ENCODE data around the gene STIM2. TPM values are rescaled to one million over a fixed set of nuclear protein-coding genes. Genes with fewer than 3 reads are reported as not detected.

The STIM2 gene
- total and polyA plus RNA-seq, 2 donors (not counting 1 experiment from before 2014, with no cell fraction given) = 48.6 to 96.0 TPM

DNA sequence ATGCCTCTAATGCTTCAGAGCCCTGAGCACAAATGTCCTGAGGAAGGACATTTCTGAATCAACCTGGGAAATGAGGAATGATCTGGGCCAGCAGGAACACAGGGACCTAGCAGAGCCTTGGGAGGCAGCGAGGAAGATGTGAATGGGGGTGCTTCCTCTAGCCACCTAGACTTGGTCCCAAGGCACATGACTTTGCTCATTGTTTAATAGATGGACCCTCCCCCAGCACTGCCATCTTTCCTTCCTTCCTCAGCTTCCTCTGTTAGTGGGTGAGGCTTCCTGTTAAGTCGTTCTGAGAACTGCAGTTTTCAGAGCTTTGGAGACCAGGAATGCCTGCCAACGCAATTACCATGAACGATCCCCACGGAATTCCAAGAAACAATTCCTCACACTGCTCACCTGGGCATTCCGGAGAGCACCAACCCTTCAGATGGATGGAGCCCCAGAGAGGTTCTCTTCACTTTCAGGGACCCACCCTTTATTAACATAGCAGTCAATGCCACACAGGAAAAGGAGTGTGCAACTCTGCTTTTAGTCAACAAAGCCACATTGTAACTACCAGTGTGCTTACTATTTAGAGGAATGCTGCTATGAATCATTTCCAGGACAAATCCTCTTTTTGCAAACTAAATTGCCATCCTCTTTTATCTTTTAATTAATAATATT, 48.5 kb upstream of the STIM2 start:
- Histone ChIP-seq H3K27me3 (replicated peaks in 1 of 4; ENCODE audit: control extremely low read depth in 1 of 4, control insufficient read depth in 3 of 4, insufficient read depth in 4 of 4, low read length in 3 of 4) (peaks cover 0 to 82% (median 35%) of the 10 kb centered on the region in 4 experiments), H3K4me2 (replicated peaks; ENCODE audit: low read depth, low read length, poor library complexity, severe bottlenecking) (peak overlapping the region; percentile 22), H2AFZ (ENCODE audit: insufficient read depth, low read depth, low read length, poor library complexity, severe bottlenecking) (no peak overlapping the region), H3K36me3 (replicated peaks in 1 of 2; ENCODE audit: control extremely low read depth in 1 of 2, control insufficient read depth in 1 of 2, extremely low read depth in 1 of 2, insufficient read depth in 2 of 2, low read length in 1 of 2) (no peaks in the 10 kb centered on the region), H3K4me1 (ENCODE audit: control insufficient read depth in 2 of 2, insufficient read depth in 2 of 2, low read length in 2 of 2) (peaks cover 34 to 49% of the 10 kb centered on the region in 2 donors), H3K27ac (ENCODE audit: low read length in 2 of 2) (no peak overlapping the region), H4K20me1 (ENCODE audit: control insufficient read depth, insufficient read depth, low read length, poor library complexity, severe bottlenecking) (no peaks in the 10 kb centered on the region), H3K4me3 (ENCODE audit: control extremely low read depth in 1 of 5, extremely low read depth in 1 of 5, insufficient read depth in 1 of 5, low read depth in 2 of 5, low read length in 4 of 5) (peak overlapping the region in 1 of 5 experiments; percentile 1), H3K79me2 (ENCODE audit: control insufficient read depth, insufficient read depth, low read length) (no peaks in the 10 kb centered on the region), H3K9ac (ENCODE audit: low read length) (no peak overlapping the region), H3K9me3 (ENCODE audit: control extremely low read depth in 1 of 3, control insufficient read depth in 2 of 3, insufficient read depth in 1 of 3, low read length in 2 of 3) (peaks cover 0 to 10% (median 0%) of the 10 kb centered on the region in 3 donors)
- peaks cover 48% of the 10 kb centered on the region for H3K4me1 Mint-ChIP-seq
- WGBS (ENCODE audit: insufficient coverage) = 50% methylated on average over 4 of the region's 6 CpGs
- POLR2A ChIA-PET = no interaction called here
- no peak for TF ChIP-seq EZH2 (IDR thresholded peaks at IDR 0.05; ENCODE audit: borderline replicate concordance, insufficient read depth, low read depth, low read length, poor library complexity, severe bottlenecking)
- TF ChIP-seq, protein P1, sequence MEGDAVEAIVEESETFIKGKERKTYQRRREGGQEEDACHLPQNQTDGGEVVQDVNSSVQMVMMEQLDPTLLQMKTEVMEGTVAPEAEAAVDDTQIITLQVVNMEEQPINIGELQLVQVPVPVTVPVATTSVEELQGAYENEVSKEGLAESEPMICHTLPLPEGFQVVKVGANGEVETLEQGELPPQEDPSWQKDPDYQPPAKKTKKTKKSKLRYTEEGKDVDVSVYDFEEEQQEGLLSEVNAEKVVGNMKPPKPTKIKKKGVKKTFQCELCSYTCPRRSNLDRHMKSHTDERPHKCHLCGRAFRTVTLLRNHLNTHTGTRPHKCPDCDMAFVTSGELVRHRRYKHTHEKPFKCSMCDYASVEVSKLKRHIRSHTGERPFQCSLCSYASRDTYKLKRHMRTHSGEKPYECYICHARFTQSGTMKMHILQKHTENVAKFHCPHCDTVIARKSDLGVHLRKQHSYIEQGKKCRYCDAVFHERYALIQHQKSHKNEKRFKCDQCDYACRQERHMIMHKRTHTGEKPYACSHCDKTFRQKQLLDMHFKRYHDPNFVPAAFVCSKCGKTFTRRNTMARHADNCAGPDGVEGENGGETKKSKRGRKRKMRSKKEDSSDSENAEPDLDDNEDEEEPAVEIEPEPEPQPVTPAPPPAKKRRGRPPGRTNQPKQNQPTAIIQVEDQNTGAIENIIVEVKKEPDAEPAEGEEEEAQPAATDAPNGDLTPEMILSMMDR (IDR thresholded peaks at IDR 0.05) = no peak
- DNase-seq (no peak), ATAC-seq (ENCODE audit: low read depth) (no peak)
- CTCF ChIA-PET = no interaction called here
- peaks cover 59% of the 10 kb centered on the region for H3K27me3 Mint-ChIP-seq
- H3K4me3 Mint-ChIP-seq = peak overlapping the region; percentile 57
- no peaks in the 10 kb centered on the region for H3K9me3 Mint-ChIP-seq (ENCODE audit: insufficient read depth)
- H3K27ac Mint-ChIP-seq = no peak overlapping the region
- intact Hi-C loops (cut with micrococcal nuclease) = no loop called here

DNA sequence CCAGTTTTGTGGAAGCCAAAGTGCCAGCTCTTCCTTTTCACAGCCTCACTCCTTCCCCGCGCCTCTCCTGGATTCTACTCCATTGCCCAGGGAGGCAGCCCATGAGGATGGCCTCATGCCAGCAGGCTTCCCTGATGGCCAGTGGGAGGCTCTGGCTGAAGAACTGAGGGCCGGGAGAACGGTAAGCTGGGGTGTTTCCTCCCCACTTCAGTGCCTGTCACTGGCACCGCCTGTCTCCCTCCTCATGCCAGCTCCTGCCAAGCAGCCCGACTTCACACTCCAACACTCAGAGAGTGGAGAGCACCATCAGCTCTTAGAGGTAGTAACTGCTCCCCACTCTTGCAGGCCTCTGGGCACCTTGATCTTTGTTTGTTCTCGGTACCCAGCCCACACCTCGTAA, 46.9 kb upstream of the STIM2 start:
- H3K9ac ChIP-seq (ENCODE audit: low read length) = no peak overlapping the region

More for the DNA sequence above, 46.9 kb upstream of the STIM2 start:
- ChIA-PET CTCF (interaction anchor here (0.7 to 1.3 kb wide), 2 partner anchors 10 to 27 kb away, joined by 3 to 4 read pairs; no protein-coding TSS in a partner anchor), POLR2A (no interaction called here)
- peaks cover 44% of the 10 kb centered on the region for H3K4me1 Mint-ChIP-seq
- no peak for ATAC-seq (ENCODE audit: low read depth)
- H3K27me3 Mint-ChIP-seq = peaks cover 65% of the 10 kb centered on the region
- Histone ChIP-seq H3K4me2 (replicated peaks; ENCODE audit: low read depth, low read length, poor library complexity, severe bottlenecking) (no peak overlapping the region), H3K27ac (ENCODE audit: low read length in 2 of 2) (no peak overlapping the region), H4K20me1 (ENCODE audit: control insufficient read depth, insufficient read depth, low read length, poor library complexity, severe bottlenecking) (no peaks in the 10 kb centered on the region), H3K9me3 (ENCODE audit: control extremely low read depth in 1 of 3, control insufficient read depth in 2 of 3, insufficient read depth in 1 of 3, low read length in 2 of 3) (peaks cover 0 to 10% (median 0%) of the 10 kb centered on the region in 3 donors), H3K27me3 (replicated peaks in 1 of 4; ENCODE audit: control extremely low read depth in 1 of 4, control insufficient read depth in 3 of 4, insufficient read depth in 4 of 4, low read length in 3 of 4) (peaks cover 0 to 86% (median 40%) of the 10 kb centered on the region in 4 experiments), H3K4me3 (ENCODE audit: control extremely low read depth in 1 of 5, extremely low read depth in 1 of 5, insufficient read depth in 1 of 5, low read depth in 2 of 5, low read length in 4 of 5) (no peak overlapping the region), H3K4me1 (ENCODE audit: control insufficient read depth in 2 of 2, insufficient read depth in 2 of 2, low read length in 2 of 2) (peaks cover 27 to 42% of the 10 kb centered on the region in 2 donors), H3K79me2 (ENCODE audit: control insufficient read depth, insufficient read depth, low read length) (no peaks in the 10 kb centered on the region), H2AFZ (ENCODE audit: insufficient read depth, low read depth, low read length, poor library complexity, severe bottlenecking) (no peak overlapping the region), H3K36me3 (replicated peaks in 1 of 2; ENCODE audit: control extremely low read depth in 1 of 2, control insufficient read depth in 1 of 2, extremely low read depth in 1 of 2, insufficient read depth in 2 of 2, low read length in 1 of 2) (no peaks in the 10 kb centered on the region)
- TF ChIP-seq, protein P1 (IDR thresholded peaks at IDR 0.05) = no peak
- no peak for TF ChIP-seq EZH2 (IDR thresholded peaks at IDR 0.05; ENCODE audit: borderline replicate concordance, insufficient read depth, low read depth, low read length, poor library complexity, severe bottlenecking)
- no peak overlapping the region for H3K27ac Mint-ChIP-seq
- no peaks in the 10 kb centered on the region for H3K9me3 Mint-ChIP-seq (ENCODE audit: insufficient read depth)
- intact Hi-C loops (cut with micrococcal nuclease) = no loop called here
- DNase-seq = no peak
- H3K4me3 Mint-ChIP-seq = no peak overlapping the region
- WGBS (ENCODE audit: insufficient coverage) = 89% methylated on average over 6 of the region's 8 CpGs

Measured in B cell (primary cell).